NT2/D1 (cell line): ENCODE measurements around the gene IPCEF1.
"Not testable (repeated sequence)": the region's sequence is repeated elsewhere in the genome, so short reads cannot be mapped to it uniquely, and the experiment has no call there.

Source experiments
- DNase-seq: peaks from one replicate; pipeline ENCODE4 v3.0.0-alpha.2; 2011; ENCODE audit warnings: low read depth, low spot score
- H3K27me3 ChIP-seq: 2 replicates; pipeline ENCODE4 v1.6.0; 2011; ENCODE audit warnings: mild to moderate bottlenecking; ENCODE audit not compliant: insufficient read length, insufficient read depth
- H3K36me3 ChIP-seq: 2 replicates; pipeline ENCODE4 v1.6.1; 2011; ENCODE audit warnings: mild to moderate bottlenecking, low read length, mixed read lengths; ENCODE audit not compliant: insufficient read depth, insufficient read length
- H3K4me1 ChIP-seq: 2 replicates; pipeline ENCODE4 v1.5.1; 2011; ENCODE audit not compliant: insufficient read depth, insufficient read length
- H3K4me3 ChIP-seq: 2 replicates; pipeline ENCODE4 v1.5.1; 2011; ENCODE audit warnings: low read depth; ENCODE audit not compliant: insufficient read length
- H3K9ac ChIP-seq: 2 replicates; pipeline ENCODE4 v1.6.0; 2011; ENCODE audit warnings: low read depth; ENCODE audit not compliant: insufficient read length
- H3K9me3 ChIP-seq: 2 replicates; pipeline ENCODE4 v1.5.1; 2011; ENCODE audit warnings: mild to moderate bottlenecking, low read length; ENCODE audit not compliant: insufficient read depth
- SUZ12 ChIP-seq: IDR thresholded peaks from 2 replicates; pipeline ENCODE4 v1.6.1; 2011; ENCODE audit not compliant: insufficient read length, insufficient read depth; ENCODE audit errors: extremely low read depth
- YY1 ChIP-seq: IDR thresholded peaks from 2 replicates; pipeline ENCODE4 v1.6.1; 2011; ENCODE audit not compliant: insufficient read length, insufficient read depth
- ZNF274 ChIP-seq: IDR thresholded peaks from 2 replicates; pipeline ENCODE4 v1.6.1; 2011; ENCODE audit warnings: mild to moderate bottlenecking, low read depth, low read length

IPCEF1 gene

GRCh38 chr6:154242617-154243357, 113.8 kb downstream of the IPCEF1 start:
- H3K9ac ChIP-seq, result no peak overlapping the region
- DNase-seq, result no peak
- no peaks in the 10 kb centered on the region for H3K27me3 ChIP-seq
- H3K9me3 ChIP-seq, result no peaks in the 10 kb centered on the region
- H3K4me1 ChIP-seq, result no peaks in the 10 kb centered on the region
- TF ChIP-seq YY1, result no peak
- TF ChIP-seq ZNF274, result no peak
- no peak for TF ChIP-seq SUZ12
- no peak overlapping the region for H3K4me3 ChIP-seq
- no peaks in the 10 kb centered on the region for H3K36me3 ChIP-seq

- Histone ChIP-seq H3K9ac (no peak overlapping the region), H3K4me1 (no peaks in the 10 kb centered on the region), H3K27me3 (no peaks in the 10 kb centered on the region), H3K4me3 (no peak overlapping the region), H3K36me3 (no peaks in the 10 kb centered on the region), H3K9me3 (no peaks in the 10 kb centered on the region)
- no peak for TF ChIP-seq ZNF274
- no peak for TF ChIP-seq YY1
- no peak for TF ChIP-seq SUZ12
- no peak for DNase-seq
These were observed 115.0 kb downstream of the IPCEF1 start for GRCh38 chr6:154241581-154241980.

- not testable (repeated sequence) for H3K4me3 ChIP-seq, H3K9ac ChIP-seq, H3K27me3 ChIP-seq, H3K4me1 ChIP-seq, DNase-seq, H3K36me3 ChIP-seq, H3K9me3 ChIP-seq
These were observed 115.5 kb downstream of the IPCEF1 start for GRCh38 chr6:154241061-154241460.

GRCh38 chr6:154239392-154239791, 117.2 kb downstream of the IPCEF1 start:
- H3K27me3 ChIP-seq, result no peaks in the 10 kb centered on the region
- no peak overlapping the region for H3K4me3 ChIP-seq
- DNase-seq, result no peak
- H3K9ac ChIP-seq, result no peak overlapping the region
- no peaks in the 10 kb centered on the region for H3K9me3 ChIP-seq
- H3K36me3 ChIP-seq, result no peaks in the 10 kb centered on the region
- no peaks in the 10 kb centered on the region for H3K4me1 ChIP-seq
- TF ChIP-seq YY1, result no peak
- no peak for TF ChIP-seq ZNF274
- TF ChIP-seq SUZ12, result no peak

GRCh38 chr6:154238831-154239230, 117.8 kb downstream of the IPCEF1 start:
- Histone ChIP-seq H3K4me3 (no peak overlapping the region), H3K27me3 (no peaks in the 10 kb centered on the region), H3K36me3 (no peaks in the 10 kb centered on the region), H3K9me3 (no peaks in the 10 kb centered on the region), H3K4me1 (no peaks in the 10 kb centered on the region), H3K9ac (no peak overlapping the region)
- no peak for DNase-seq
- TF ChIP-seq ZNF274 (no peak), SUZ12 (no peak), YY1 (no peak)

GRCh38 chr6:154236646-154237301, 119.8 kb downstream of the IPCEF1 start:
- Histone ChIP-seq H3K36me3 (no peaks in the 10 kb centered on the region), H3K4me3 (no peak overlapping the region), H3K9ac (no peak overlapping the region), H3K4me1 (no peaks in the 10 kb centered on the region), H3K9me3 (no peaks in the 10 kb centered on the region), H3K27me3 (no peaks in the 10 kb centered on the region)
- no peak for DNase-seq
- no peak for TF ChIP-seq ZNF274
- no peak for TF ChIP-seq SUZ12
- TF ChIP-seq YY1, result no peak

- Histone ChIP-seq H3K9ac (no peak overlapping the region), H3K36me3 (no peaks in the 10 kb centered on the region), H3K9me3 (no peaks in the 10 kb centered on the region), H3K4me1 (no peaks in the 10 kb centered on the region), H3K27me3 (no peaks in the 10 kb centered on the region), H3K4me3 (no peak overlapping the region)
- no peak for DNase-seq
- TF ChIP-seq YY1 (no peak), ZNF274 (no peak), SUZ12 (no peak)
These were observed 122.4 kb downstream of the IPCEF1 start for GRCh38 chr6:154234019-154234772.
